GM19372 (cell line): ENCODE measurements around the gene LDLRAD4.
"Not testable (repeated sequence)": the region's sequence is repeated elsewhere in the genome, so short reads cannot be mapped to it uniquely, and the experiment has no call there.

Source experiments
- ATAC-seq: cut with Tn5 transposase; IDR thresholded peaks from one replicate; pipeline ENCODE4 v1.9.1; 2021; ENCODE audit warnings: mild to moderate bottlenecking, low read depth, moderate library complexity; ENCODE audit not compliant: unreplicated experiment

LDLRAD4 gene

DNA sequence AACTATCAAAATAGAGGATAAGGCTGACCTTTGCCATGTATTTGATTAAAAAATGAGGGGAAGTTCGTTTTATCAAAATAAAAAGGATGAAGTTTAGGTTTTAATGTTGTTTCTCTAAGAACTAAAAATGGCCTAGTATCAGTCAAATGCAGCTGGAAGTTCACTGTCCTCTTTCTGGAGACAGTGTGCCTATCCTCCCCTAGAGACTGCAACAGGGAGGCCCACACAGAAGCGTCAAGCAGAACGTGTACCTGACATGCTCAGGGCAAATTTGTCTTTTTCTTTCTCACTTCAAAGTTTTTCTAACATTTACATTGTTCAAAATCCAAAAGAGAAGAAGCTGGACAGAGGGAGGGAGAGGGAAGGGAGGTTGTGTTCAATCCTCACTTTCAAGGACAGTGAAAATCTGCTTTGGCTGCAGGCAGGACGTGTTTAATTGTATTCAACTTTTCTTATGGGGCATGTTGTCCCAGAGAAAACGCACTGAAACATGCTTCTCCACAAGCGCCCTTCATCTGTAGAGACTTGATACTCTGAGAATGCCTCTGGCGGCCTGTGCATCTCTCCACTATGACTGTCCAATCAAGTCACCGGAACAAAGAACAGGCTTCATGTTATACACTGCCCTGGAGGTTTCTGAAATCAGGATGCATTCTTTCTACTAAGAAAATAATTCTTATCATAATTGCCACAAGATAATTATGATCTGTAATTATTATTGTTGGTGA is 442.7 kb downstream of the LDLRAD4 start:
- ATAC-seq = no peak

DNA sequence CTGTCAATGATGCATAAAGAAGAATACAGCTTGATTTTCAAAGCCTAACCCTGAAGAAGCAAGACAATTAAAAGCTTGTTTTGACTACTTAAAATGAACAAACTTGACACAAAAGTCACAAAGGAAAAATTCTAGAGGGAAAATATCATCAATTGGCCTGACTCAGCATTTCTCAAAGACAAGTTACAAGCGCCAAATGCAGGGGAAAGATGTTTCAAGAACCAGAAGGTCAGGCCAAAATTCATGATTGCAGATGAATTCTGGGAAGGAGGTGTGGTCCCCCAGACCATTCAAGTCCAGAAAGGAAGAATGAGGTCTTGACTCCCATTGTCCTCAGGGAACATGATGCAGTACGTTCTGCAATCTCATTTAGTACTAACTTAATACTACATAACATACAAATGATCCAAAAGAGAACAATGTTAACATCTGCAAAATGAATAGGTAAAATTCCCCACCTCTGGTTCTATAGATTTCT is 443.3 kb downstream of the LDLRAD4 start:
- no peak for ATAC-seq

DNA sequence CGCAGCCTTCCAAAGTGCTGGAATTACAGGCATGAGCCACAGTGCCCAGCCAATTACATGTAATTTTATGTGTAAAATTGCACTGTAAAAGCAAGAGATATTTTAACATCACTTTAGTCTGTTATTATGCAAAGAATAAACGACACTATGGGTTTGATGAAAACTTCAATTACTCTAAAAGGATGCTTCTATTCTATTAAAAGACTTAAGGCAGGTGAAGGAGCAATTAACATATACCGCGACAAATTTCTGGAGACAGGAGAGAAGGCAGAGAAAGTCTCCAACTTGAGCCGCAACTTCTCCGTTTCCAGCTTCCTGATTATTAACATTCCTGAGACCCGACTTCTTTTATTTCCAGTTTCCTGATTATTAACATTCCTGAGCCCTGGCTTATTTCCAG is 454.1 kb downstream of the LDLRAD4 start:
- ATAC-seq = no peak

DNA sequence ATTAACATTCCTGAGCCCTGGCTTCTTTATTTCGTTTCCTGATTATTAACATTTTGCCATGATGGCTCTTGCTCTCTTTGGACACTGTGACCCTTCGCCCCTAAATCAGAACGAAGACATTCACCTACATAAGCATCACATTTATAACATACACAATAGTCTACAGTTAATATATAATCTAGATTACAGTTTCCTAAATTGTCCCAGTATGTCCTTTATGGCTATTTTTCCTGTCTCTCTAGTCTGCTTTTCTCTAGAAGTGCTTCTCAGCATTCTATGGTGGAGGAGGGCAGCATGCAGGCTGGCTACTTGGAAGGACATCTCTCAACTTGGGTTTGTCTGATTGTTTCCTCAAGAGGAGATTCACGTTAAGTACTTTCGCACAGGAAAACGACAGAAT is 457.9 kb downstream of the LDLRAD4 start:
- no peak for ATAC-seq

DNA sequence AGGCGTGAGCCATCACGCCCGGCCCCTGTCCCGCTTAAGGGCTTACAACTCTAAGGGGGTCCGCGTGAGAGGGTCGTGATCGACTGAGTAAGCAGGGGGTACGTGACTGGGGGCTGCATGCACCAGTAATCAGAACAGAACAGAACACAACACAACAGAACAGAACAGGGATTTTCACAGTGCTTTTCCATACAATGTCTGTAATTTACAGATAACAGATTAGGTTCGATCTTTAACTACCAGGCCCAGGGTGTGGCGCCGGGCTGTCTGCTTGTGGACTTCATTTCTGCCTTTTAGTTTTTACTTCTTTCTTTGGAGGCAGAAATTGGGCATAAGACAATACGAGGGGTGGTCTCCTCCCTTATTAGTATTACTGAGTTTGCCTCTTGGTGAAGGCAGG is 458.8 kb downstream of the LDLRAD4 start:
- ATAC-seq = not testable (repeated sequence)

DNA sequence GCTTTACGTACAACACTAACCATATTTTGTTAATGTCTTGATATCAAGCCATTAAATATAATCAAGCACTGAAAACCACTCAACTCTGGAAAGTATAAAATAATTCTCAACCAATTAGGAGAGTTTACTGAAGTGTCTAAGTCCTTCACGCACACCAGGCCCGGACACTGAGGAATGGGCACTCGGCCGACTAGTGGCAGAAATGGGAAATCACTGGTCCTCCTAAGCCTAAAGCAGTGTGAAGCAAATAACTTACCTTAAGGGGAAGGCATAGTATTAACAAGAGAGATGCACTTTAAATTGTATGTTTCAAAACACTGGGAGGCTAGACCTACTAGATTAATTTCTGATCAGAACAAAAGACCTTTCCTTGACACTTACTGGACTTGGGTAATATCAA is 462.1 kb downstream of the LDLRAD4 start:
- ATAC-seq = no peak

DNA sequence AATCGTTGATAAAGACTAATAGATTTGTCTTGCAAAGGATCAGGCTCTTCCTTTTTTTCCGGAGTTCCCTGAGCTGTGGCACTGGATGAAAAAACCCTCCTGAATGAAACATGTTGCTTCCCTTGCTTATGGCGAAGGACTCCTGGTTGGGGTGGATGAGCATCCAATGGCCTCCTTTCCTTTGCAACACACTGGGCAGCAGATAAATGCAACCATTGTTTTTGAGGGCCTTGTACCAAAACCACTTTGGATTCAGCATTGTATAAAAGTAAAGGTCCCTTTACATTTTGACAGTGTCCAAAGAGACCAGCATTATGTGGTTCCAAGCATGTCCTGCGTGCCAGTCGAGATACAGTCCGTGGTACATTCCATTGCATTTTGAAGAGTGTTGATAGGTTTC is 463.1 kb downstream of the LDLRAD4 start:
- no peak for ATAC-seq

DNA sequence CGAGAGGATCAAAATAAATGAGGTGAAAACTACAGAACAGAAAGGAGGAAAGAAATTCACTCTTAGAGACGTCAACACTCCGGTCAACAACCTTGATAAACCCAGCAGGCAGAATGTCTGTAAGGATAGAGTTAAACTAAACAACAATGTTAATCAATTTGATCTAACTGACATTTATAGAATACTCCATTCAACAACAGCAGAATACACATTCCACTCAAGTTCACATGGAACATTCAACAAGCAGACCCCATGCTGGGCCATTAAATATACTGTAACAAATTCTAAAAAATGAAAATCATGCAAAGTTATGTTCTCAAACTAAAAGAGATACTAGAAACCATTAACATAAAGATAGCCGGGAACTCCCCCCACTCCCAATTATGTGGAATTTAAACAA is 466.0 kb downstream of the LDLRAD4 start:
- ATAC-seq = no peak

DNA sequence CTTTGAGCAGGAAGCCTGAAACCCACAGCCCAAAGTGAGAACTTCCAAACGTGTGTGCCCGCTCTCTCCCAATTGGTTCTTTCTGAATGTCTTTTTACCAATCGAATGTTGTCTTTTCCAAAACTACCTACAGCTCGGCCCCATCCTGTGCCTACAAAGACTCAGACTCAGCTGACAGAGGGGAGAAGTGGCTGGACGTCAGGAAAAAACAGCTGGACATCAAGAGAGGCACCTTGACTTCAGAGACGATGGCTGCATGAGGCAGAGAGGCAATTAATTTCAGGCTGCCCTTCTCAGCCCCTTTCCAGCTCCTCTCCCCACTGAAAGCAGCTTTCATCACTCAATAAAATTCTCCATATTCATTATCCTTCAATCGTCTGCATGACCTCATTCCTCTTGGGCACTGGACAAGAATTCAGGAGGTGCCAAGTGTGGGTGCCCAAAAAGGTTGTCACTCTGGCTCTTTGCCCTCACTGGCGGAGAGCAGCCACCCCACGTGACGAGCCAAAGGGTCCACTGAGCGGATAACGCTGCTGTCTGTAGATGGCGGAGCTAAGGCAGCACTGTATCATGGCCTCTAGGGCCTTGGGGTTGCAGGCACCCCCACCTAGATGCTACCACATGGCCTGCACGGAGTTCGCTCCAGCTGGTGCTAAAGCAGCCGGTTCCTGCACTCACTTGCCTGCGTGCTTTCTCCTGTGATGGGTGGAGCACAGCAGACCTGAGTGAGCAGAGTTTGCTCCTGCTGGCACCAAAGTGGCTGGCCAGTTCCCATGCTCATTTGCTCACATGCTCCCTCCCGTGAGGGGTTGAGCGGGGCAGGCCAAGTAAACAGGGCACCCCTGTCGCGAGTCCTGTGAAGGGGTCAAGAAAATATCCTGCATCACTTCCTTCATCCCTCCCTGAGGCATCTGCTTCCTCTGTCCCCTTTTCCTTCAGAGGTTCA is 469.9 kb downstream of the LDLRAD4 start:
- ATAC-seq = no peak

DNA sequence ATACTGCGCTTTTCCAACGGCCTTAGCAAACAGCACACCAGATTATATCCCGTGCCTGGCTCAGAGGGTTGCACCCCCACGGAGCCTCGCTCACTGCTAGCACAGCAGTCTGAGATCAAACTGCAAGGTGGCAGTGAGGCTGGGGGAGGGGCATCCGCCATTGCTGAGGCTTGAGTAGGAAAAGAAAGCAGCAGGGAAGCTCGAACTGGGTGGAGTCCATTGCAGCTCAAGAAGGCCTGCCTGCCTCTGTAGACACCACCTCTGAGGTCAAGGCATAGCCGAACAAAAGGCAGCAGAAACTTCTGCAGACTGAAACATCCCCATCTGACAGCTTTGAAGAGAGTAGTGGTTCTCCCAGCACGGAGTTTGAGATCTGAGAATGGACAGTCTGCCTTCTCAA is 471.5 kb downstream of the LDLRAD4 start:
- ATAC-seq = not testable (repeated sequence)

DNA sequence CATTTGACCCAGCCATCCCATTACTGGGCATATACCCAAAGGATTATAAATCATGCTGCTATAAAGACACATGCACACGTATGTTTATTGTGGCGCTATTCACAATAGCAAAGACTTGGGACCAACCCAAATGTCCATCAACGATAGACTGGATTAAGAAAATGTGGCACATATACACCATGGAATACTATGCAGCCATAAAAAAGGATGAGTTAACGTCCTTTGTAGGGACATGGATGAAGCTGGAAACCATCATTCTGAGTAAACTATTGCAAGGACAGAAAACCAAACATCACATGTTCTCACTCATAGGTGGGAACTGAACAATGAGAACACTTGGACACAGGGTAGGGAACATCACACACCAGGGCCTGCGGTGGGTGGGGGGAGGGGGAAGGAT is 476.8 kb downstream of the LDLRAD4 start:
- ATAC-seq = not testable (repeated sequence)

DNA sequence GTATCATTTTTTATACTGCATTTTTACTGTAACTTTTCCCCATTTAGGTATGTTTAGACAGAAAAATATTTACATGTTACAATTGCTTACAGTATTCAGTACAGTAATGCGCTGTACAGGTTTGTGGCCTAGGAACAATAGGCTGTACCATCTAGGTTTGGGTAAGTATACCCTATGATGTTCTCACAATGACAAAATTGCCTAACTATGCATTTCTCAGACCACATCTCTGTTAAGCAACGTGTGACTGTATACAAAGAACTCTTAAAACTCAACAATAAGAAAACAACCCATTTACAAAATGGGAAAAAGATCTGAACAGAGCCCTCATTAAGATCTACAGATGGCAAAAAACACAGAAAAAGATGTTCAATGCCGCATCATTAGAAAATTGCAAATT is 478.4 kb downstream of the LDLRAD4 start:
- no peak for ATAC-seq

DNA sequence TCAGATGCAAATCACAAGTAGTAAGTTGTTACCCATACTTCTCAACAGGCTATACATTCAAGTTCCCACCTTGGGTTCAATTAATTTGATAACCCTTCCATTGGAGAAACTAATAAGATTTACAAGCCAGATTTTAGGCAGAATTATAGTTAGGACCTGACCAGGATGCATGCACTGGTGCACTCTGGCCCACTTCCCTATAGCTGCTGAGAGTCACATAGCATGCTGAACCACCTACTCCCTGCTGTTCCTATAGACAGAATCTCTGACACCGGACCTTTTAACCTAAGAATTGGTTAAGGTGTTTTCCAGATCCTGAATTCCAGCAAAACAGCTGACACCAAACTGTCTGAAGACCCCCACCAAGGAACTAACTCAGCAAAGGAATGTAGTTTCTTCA is 481.6 kb downstream of the LDLRAD4 start:
- no peak for ATAC-seq
